GM12891 (cell line): ENCODE results near the gene ABL1.

ENCODE experiments used
- SPI1 ChIP-seq: IDR thresholded peaks from 2 replicates; pipeline ENCODE4 v1.6.1; 2011; ENCODE audit warnings: low read depth, low read length, control low read depth
- TAF1 ChIP-seq: IDR thresholded peaks from 2 replicates; pipeline ENCODE4 v1.6.1; 2011; ENCODE audit warnings: low read depth, low read length, control low read depth

DNA sequence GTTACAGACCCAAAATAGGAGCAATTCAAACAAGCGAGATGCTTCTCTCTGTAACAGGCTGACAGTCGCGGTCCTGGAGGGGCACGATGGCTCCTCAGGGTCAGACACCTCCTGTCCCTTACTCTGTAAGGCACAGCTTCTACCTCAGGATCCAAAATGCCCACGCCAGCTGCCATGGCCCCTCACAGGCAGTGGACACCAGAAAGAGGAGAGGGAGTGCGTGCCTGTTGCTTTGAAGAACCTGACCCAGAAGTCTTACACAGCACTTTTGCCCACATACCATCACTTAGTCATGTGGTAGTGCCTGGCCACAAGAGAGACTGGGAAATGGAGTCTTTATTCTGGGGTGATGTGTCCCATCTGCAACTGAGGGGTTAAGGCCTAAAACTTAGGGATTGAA lies 11.6 kb upstream of the ABL1 start:
- no peak for TF ChIP-seq SPI1
- TF ChIP-seq TAF1: no peak
